ENCODE measurements around the gene NARS2.

- TF ChIP-seq ZFX (IDR thresholded peaks at IDR 0.05) (no peak), CTCF (conservative IDR thresholded peaks at IDR 0.05) (no peak)
Observed at GRCh38 chr11:78603792-78604191, 29.1 kb upstream of the NARS2 start.

Measured in C4-2B (cell line).